K562 (cell line): Measurements from ENCODE around the gene PRSS35. TPM values are rescaled to one million over a fixed set of nuclear protein-coding genes. Genes with fewer than 3 reads are reported as not detected.

ENCODE experiments used
- polyA plus RNA-seq, 8 experiments: library from polyadenylated mRNA; depleted of rRNA in 4 of 8; stranded (reverse) in 5 of 8; unstranded in 3 of 8; fragments of >200 nt; fragmentation: Nextera tagmentation in 2 of 8; fragmentation: Illumina TruSeq in 1 of 8; extraction: Ambion mirVana in 2 of 8; extraction: Trizol in 1 of 8; gene quantifications; 2 replicates each; pipeline versions ENCODE4 v1.2.1 to v1.2.3, GENCODE V29; 2011 to 2014; ENCODE audit warnings: inconsistent platforms in 1 of 8, missing spikeins in 1 of 8
- total RNA-seq, 7 experiments: library from RNA; depleted of rRNA in 6 of 7; stranded (reverse); fragments of >200 nt in 6 of 7; fragmentation: Illumina TruSeq in 2 of 7; extraction: Trizol in 2 of 7; gene quantifications; 2 replicates each; pipeline versions ENCODE4 v1.2.1 to v1.2.3, GENCODE V29; 2011 to 2021; ENCODE audit warnings: low replicate concordance in 1 of 7

Gene PRSS35
- total and polyA plus RNA-seq, 9 of the 15 experiments (the other 6 are each of a cell fraction or from before 2014, with no cell fraction given), result not detected

Other genes with a start within 250 kb of the PRSS35 start
- 4.0 and 4.8 TPM in 2 replicates for gene ME1, start 81.5 kb upstream of the PRSS35 start, total RNA-seq (2014; rRNA removed)
- gene ME1, start 81.5 kb upstream of the PRSS35 start, total RNA-seq (2014; rRNA removed; fragmentation: Illumina TruSeq; extraction: Trizol), result 9.5 and 11.7 TPM in 2 replicates
- gene ME1, start 81.5 kb upstream of the PRSS35 start, total RNA-seq (2015; rRNA removed; fragmentation: Illumina TruSeq; extraction: Trizol), result 5.4 and 5.5 TPM in 2 replicates
- 10.0 and 10.4 TPM in 2 replicates for gene ME1, start 81.5 kb upstream of the PRSS35 start, total RNA-seq (2021)
- gene ME1, start 81.5 kb upstream of the PRSS35 start, polyA plus RNA-seq (2011; rRNA removed), result 5.1 and 6.9 TPM in 2 replicates
- 9.6 and 10.3 TPM in 2 replicates for gene ME1, start 81.5 kb upstream of the PRSS35 start, polyA plus RNA-seq (2014; fragmentation: Illumina TruSeq; extraction: Trizol)
- 1 to 10 TPM; 3.2 to 3.7 TPM for gene ME1, start 81.5 kb upstream of the PRSS35 start, polyA plus RNA-seq (2014; fragmentation: Nextera tagmentation; extraction: Ambion mirVana)
- gene ME1, start 81.5 kb upstream of the PRSS35 start, polyA plus RNA-seq (2014; rRNA removed), result 3.1 and 4.2 TPM in 2 replicates
- not detected in 2 replicates for gene SNAP91, start 196.6 kb downstream of the PRSS35 start, total RNA-seq (2014; rRNA removed)
- gene SNAP91, start 196.6 kb downstream of the PRSS35 start, total RNA-seq (2014; rRNA removed; fragmentation: Illumina TruSeq; extraction: Trizol), result not detected in 2 replicates
- not detected in 2 replicates for gene SNAP91, start 196.6 kb downstream of the PRSS35 start, total RNA-seq (2015; rRNA removed; fragmentation: Illumina TruSeq; extraction: Trizol)
- gene SNAP91, start 196.6 kb downstream of the PRSS35 start, total RNA-seq (2021), result not detected in 2 replicates
- not detected in 2 replicates for gene SNAP91, start 196.6 kb downstream of the PRSS35 start, polyA plus RNA-seq (2011; rRNA removed)
- gene SNAP91, start 196.6 kb downstream of the PRSS35 start, polyA plus RNA-seq (2014; fragmentation: Illumina TruSeq; extraction: Trizol), result not detected in 2 replicates
- not detected for gene SNAP91, start 196.6 kb downstream of the PRSS35 start, polyA plus RNA-seq (2014; fragmentation: Nextera tagmentation; extraction: Ambion mirVana)
- gene SNAP91, start 196.6 kb downstream of the PRSS35 start, polyA plus RNA-seq (2014; rRNA removed), result not detected in 2 replicates